ENCODE data around the gene RNU6-7. TPM values are rescaled to one million over a fixed set of nuclear protein-coding genes. Genes with fewer than 3 reads are reported as not detected.

The RNU6-7 gene
- not detected for total RNA-seq

DNA sequence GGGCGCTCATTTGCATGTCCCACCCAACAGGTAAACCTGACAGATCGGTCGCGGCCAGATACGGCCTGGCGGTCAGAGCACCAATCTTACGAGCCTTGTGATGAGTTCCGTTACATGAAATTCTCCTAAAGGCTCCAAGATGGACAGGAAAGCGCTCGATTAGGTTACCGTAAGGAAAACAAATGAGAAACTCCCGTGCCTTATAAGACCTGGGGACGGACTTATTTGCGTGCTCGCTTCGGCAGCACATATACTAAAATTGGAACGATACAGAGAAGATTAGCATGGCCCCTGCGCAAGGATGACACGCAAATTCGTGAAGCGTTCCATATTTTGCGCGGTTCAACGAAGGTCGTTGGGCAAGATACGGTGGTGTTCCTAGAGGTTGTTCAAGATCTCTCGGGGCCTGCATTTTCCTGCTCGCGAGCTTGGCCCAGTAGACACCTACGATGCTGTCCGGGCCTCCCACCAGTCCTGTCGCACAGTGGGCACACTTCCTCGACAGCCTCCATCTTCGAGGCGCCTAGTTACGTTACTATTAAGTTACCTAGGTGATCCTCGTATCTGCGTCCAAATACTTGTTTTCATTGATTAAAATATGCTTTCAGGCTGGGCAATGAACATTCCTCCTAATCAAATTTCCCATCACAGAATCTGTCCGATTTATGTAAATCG is at the start of gene RNU6-7:
Gene RNU6-7 (plus strand): TSS at position 230 of the 675 bp plus-strand sequence.
- H3K27ac ChIP-seq: peak within 1 kb of the TSS; percentile 84 to 85
- H3K4me3 ChIP-seq: peak within 1 kb of the TSS; percentile 49 to 58
- DNase-seq (ENCODE audit: low spot score): no peak
- no peaks in the 10 kb centered on the region for H3K36me3 ChIP-seq
- intact Hi-C loops (cut with DNase I): loop anchor here (2.0 kb wide), 1 partner anchor 125 kb away; the partner anchor contains the start of gene ARHGAP5
- H3K9me3 ChIP-seq: no peaks in the 10 kb centered on the region
- no peaks in the 10 kb centered on the region for H3K27me3 ChIP-seq (replicated peaks; ENCODE audit: insufficient read depth)
- no peaks in the 10 kb centered on the region for H3K4me1 ChIP-seq (replicated peaks)
- no peak for TF ChIP-seq POLR2A (IDR thresholded peaks at IDR 0.05)
- TF ChIP-seq, protein P1, sequence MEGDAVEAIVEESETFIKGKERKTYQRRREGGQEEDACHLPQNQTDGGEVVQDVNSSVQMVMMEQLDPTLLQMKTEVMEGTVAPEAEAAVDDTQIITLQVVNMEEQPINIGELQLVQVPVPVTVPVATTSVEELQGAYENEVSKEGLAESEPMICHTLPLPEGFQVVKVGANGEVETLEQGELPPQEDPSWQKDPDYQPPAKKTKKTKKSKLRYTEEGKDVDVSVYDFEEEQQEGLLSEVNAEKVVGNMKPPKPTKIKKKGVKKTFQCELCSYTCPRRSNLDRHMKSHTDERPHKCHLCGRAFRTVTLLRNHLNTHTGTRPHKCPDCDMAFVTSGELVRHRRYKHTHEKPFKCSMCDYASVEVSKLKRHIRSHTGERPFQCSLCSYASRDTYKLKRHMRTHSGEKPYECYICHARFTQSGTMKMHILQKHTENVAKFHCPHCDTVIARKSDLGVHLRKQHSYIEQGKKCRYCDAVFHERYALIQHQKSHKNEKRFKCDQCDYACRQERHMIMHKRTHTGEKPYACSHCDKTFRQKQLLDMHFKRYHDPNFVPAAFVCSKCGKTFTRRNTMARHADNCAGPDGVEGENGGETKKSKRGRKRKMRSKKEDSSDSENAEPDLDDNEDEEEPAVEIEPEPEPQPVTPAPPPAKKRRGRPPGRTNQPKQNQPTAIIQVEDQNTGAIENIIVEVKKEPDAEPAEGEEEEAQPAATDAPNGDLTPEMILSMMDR (IDR thresholded peaks at IDR 0.05): no peak
- peak; percentile 4 for TF ChIP-seq POLR2AphosphoS5 (IDR thresholded peaks at IDR 0.05)
- under 1% methylated on average over 40 of the region's 40 CpGs for WGBS

DNA sequence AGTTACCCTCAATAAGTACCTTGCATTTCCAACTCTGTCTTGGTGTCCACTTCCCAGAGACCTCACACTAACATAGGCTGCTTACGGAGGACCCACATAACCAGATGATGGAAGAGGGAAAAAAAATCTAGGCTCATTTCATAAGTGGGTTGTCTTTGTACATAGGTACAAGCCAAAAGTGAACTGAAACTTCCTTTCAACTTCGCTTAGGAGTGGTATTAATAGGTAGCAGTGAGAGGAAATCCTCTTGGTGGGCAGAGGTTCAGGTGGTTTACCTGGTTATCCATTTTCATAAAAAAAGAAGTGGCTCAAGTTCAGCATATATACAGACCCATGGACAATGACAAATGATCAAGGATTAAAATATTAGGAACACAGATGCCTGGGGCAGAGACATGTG is 35.8 kb upstream of the RNU6-7 start:
- intact Hi-C loops (cut with DNase I): no loop called here

DNA sequence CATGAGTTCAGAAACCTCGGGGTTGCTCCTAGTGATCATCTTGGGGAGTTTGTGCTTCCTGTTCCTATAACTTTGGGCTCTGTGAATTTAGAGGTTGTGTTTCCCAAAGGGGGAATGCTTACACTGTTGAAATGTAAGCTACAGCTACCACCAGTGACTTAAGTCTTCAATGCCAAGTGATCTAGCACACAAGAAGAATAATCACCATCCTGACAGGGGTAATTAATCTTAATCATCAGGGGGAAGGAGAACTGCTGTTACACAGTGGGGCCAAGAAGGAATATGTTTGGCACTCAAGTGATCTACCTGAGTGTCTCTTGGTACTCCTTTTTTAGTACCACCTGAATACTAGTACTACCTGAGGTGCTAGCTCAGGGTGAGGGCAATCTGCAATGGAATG is 34.9 kb upstream of the RNU6-7 start:
- Histone ChIP-seq H3K4me3 (no peak overlapping the region), H3K27me3 (replicated peaks; ENCODE audit: insufficient read depth) (no peaks in the 10 kb centered on the region), H3K4me1 (replicated peaks) (no peaks in the 10 kb centered on the region), H3K36me3 (no peaks in the 10 kb centered on the region), H3K9me3 (no peaks in the 10 kb centered on the region), H3K27ac (no peak overlapping the region)
- WGBS: 89% methylated on average over 1 of the region's 1 CpG
- TF ChIP-seq POLR2A (IDR thresholded peaks at IDR 0.05) (no peak), POLR2AphosphoS5 (IDR thresholded peaks at IDR 0.05) (no peak)
- TF ChIP-seq, protein P1 (IDR thresholded peaks at IDR 0.05): no peak
- intact Hi-C loops (cut with DNase I): no loop called here
- no peak for DNase-seq (ENCODE audit: low spot score)

More for the DNA sequence above, 35.8 kb upstream of the RNU6-7 start:
- no peak for DNase-seq (ENCODE audit: low spot score)
- no peak for TF ChIP-seq POLR2AphosphoS5 (IDR thresholded peaks at IDR 0.05)
- TF ChIP-seq, protein P1 (IDR thresholded peaks at IDR 0.05): no peak
- no peak for TF ChIP-seq POLR2A (IDR thresholded peaks at IDR 0.05)
- Histone ChIP-seq H3K4me1 (replicated peaks) (no peaks in the 10 kb centered on the region), H3K4me3 (no peak overlapping the region), H3K36me3 (no peaks in the 10 kb centered on the region), H3K9me3 (no peaks in the 10 kb centered on the region), H3K27ac (no peak overlapping the region), H3K27me3 (replicated peaks; ENCODE audit: insufficient read depth) (no peaks in the 10 kb centered on the region)
- WGBS: 97% methylated on average over 2 of the region's 2 CpGs

DNA sequence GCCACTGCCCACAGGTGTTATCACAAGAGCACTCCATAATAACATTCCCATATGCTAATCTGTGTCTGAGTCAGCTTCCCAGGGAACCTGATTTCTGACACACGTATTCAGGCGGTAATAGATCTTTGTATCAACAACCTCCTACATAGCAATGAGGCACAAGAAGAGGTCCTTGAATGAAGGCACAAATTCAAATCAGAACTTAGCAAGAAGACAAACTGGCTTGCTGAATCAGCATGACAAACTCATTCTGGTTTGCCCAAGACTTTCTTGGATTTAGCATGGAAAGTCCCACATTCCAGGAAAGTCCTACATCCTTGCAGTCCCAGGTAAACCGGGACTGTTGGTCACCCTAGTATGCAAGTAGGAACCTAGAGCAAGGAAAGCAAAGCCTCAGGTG is 33.9 kb upstream of the RNU6-7 start:
- Histone ChIP-seq H3K4me3 (no peak overlapping the region), H3K36me3 (no peaks in the 10 kb centered on the region), H3K9me3 (no peaks in the 10 kb centered on the region), H3K27ac (no peak overlapping the region), H3K27me3 (replicated peaks; ENCODE audit: insufficient read depth) (no peaks in the 10 kb centered on the region), H3K4me1 (replicated peaks) (no peaks in the 10 kb centered on the region)
- TF ChIP-seq POLR2A (IDR thresholded peaks at IDR 0.05) (no peak), POLR2AphosphoS5 (IDR thresholded peaks at IDR 0.05) (no peak)
- TF ChIP-seq, protein P1 (IDR thresholded peaks at IDR 0.05): no peak
- intact Hi-C loops (cut with DNase I): no loop called here
- no peak for DNase-seq (ENCODE audit: low spot score)
- 86% methylated on average over 3 of the region's 3 CpGs for WGBS

DNA sequence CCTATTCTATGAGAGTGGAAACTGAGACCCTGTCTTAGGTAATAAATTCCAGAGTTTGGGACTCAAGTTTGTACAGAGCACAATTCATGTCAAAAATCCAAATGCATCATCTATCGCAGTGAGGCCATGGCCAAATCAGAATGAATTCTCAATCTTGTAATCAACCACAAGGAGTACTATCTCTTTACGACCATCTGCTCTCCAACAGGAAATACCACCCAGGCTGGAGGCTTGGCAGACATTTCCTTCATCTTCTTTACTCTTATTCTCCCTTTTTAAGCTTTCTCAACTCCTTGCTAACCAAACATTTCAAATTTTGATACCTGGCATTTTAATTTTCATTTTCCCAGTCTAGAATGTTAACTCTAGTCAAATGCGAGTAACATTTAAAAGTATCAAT is 32.7 kb upstream of the RNU6-7 start:
- intact Hi-C loops (cut with DNase I): no loop called here
- 83% methylated on average over 3 of the region's 3 CpGs for WGBS

More for the DNA sequence above, 32.7 kb upstream of the RNU6-7 start:
- no peaks in the 10 kb centered on the region for H3K4me1 ChIP-seq (replicated peaks)
- no peak for TF ChIP-seq POLR2A (IDR thresholded peaks at IDR 0.05)
- TF ChIP-seq POLR2AphosphoS5 (IDR thresholded peaks at IDR 0.05): no peak
- TF ChIP-seq, protein P1 (IDR thresholded peaks at IDR 0.05): no peak
- H3K9me3 ChIP-seq: no peaks in the 10 kb centered on the region
- H3K4me3 ChIP-seq: no peak overlapping the region
- H3K27ac ChIP-seq: no peak overlapping the region
- no peaks in the 10 kb centered on the region for H3K27me3 ChIP-seq (replicated peaks; ENCODE audit: insufficient read depth)
- H3K36me3 ChIP-seq: no peaks in the 10 kb centered on the region
- DNase-seq (ENCODE audit: low spot score): no peak

All from prostate gland (tissue), 2 donors.